ENCODE results near the gene FAM151B. TPM values are rescaled to one million over a fixed set of nuclear protein-coding genes. Genes with fewer than 3 reads are reported as not detected.
"Not testable (repeated sequence)": the region's sequence is repeated elsewhere in the genome, so short reads cannot be mapped to it uniquely, and the experiment has no call there.

Gene FAM151B
- total RNA-seq, 1 donor from 2014 or later = not detected

DNA sequence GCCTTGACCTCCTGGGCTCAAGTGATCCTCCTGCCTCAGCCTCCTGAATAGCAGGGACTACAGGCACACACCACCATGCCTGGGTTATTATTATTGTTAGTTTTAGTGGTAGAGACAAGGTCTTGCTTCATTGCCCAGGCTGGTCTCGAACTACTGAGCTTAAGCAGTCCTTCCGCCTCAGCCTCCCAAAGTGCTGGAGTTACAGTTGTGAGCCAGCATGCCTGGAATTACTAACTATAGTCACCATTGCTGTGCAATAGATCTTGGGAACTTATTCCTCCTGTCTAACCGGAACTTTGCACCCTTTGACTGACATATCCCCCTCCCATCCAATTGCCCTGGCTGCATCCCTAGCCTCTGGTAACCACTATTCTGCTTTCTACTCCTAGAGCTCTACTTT, 3.4 kb downstream of the FAM151B start:
- no peak overlapping the region for H3K27ac ChIP-seq
- no peaks in the 10 kb centered on the region for H3K4me1 ChIP-seq
- no peaks in the 10 kb centered on the region for H3K27me3 ChIP-seq
- intact Hi-C loops (cut with DNase I) = no loop called here
- H3K36me3 ChIP-seq = no peaks in the 10 kb centered on the region
- H3K4me3 ChIP-seq = no peak overlapping the region
- DNase-seq (ENCODE audit: low spot score in 2 of 2) = no peak
- no peak for TF ChIP-seq CTCF (IDR thresholded peaks at IDR 0.05)
- no peaks in the 10 kb centered on the region for H3K9me3 ChIP-seq

GRCh38 chr5:80492741-80493140, 4.8 kb downstream of the FAM151B start:
- Histone ChIP-seq H3K27ac (no peak overlapping the region), H3K4me3 (no peak overlapping the region), H3K27me3 (no peaks in the 10 kb centered on the region), H3K36me3 (no peaks in the 10 kb centered on the region), H3K4me1 (no peaks in the 10 kb centered on the region), H3K9me3 (no peaks in the 10 kb centered on the region)
- no peak for DNase-seq (ENCODE audit: low spot score in 2 of 2)
- TF ChIP-seq CTCF (IDR thresholded peaks at IDR 0.05) = no peak
- intact Hi-C loops (cut with DNase I) = no loop called here

DNA sequence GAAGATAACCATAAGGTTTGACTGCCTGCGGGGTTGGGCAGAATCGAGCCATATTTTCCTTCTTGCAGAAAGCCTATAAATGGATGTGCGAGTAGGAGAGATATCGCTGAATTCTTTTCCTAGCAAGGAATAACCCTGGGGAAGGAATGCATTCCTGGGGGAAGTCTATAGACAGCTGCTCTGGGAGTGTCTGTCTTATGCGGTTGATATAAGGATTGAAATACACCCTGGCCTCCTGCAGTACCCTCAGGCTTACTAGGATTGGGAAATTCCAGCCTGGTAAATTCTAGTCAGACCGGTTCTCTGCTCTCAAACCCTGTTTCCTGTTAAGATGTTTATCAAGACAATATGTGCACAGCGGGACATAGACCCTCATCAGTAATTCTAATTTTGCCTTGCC, 5.5 kb downstream of the FAM151B start:
- DNase-seq (ENCODE audit: low spot score in 2 of 2); H3K9me3 ChIP-seq; intact Hi-C loops (cut with DNase I); H3K4me1 ChIP-seq; H3K4me3 ChIP-seq; H3K36me3 ChIP-seq; H3K27ac ChIP-seq; H3K27me3 ChIP-seq: not testable (repeated sequence)

DNA sequence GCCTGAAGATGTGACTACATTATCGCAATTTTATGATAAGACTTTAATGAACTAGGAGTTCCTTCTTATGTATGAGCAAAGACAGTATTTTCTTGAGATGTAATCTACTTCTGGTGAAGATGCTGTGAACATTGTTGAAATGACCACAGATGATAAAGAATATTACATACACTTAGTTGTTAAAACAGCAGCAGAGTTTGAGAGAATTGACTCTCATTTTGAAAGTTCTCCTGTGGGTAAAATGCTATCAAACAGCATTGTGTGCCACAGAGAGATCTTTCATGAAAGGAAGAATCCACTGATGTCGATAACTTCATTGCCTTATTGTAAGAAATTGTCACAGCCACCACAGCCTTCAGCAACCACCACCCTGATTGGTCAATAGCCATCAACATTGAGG, 8.0 kb downstream of the FAM151B start:
- no peak for TF ChIP-seq CTCF (IDR thresholded peaks at IDR 0.05)
- Histone ChIP-seq H3K4me1 (no peaks in the 10 kb centered on the region), H3K36me3 (no peaks in the 10 kb centered on the region), H3K27me3 (no peaks in the 10 kb centered on the region), H3K9me3 (no peaks in the 10 kb centered on the region), H3K4me3 (no peak overlapping the region), H3K27ac (no peak overlapping the region)
- intact Hi-C loops (cut with DNase I) = no loop called here
- no peak for DNase-seq (ENCODE audit: low spot score in 2 of 2)

- no peak for TF ChIP-seq CTCF (IDR thresholded peaks at IDR 0.05)
- H3K4me1 ChIP-seq = no peaks in the 10 kb centered on the region
- H3K36me3 ChIP-seq = no peaks in the 10 kb centered on the region
- DNase-seq (ENCODE audit: low spot score in 2 of 2) = no peak
- intact Hi-C loops (cut with DNase I) = no loop called here
- H3K9me3 ChIP-seq = no peaks in the 10 kb centered on the region
- no peak overlapping the region for H3K27ac ChIP-seq
- no peak overlapping the region for H3K4me3 ChIP-seq
- no peaks in the 10 kb centered on the region for H3K27me3 ChIP-seq
Observed at GRCh38 chr5:80502800-80503199, 14.9 kb downstream of the FAM151B start.

- H3K27ac ChIP-seq = no peak overlapping the region
- no peaks in the 10 kb centered on the region for H3K27me3 ChIP-seq
- no peak for DNase-seq (ENCODE audit: low spot score in 2 of 2)
- intact Hi-C loops (cut with DNase I) = no loop called here
- no peaks in the 10 kb centered on the region for H3K9me3 ChIP-seq
- TF ChIP-seq CTCF (IDR thresholded peaks at IDR 0.05) = no peak
- H3K36me3 ChIP-seq = no peaks in the 10 kb centered on the region
- no peaks in the 10 kb centered on the region for H3K4me1 ChIP-seq
- H3K4me3 ChIP-seq = no peak overlapping the region
Observed at GRCh38 chr5:80503641-80504040, 15.7 kb downstream of the FAM151B start.

Measured in ascending aorta (tissue), 2 donors.